Adrenal gland (tissue), 5 donors: ENCODE results near the gene SCP2.

ENCODE experiments used
- POLR2A ChIP-seq, 2 donors: fragments of 450-650 bp; IDR thresholded peaks; one replicate each; pipeline ENCODE4 v1.6.1; 2017; ENCODE audit warnings: antibody characterized with exemption in 2 of 2, mild to moderate bottlenecking in 2 of 2, moderate library complexity in 1 of 2
- TF ChIP-seq, protein P1 (sequence below), 6 experiments: fragments of 450-650 bp in 4 of 6; fragments of 200-600 bp in 2 of 6; sonication (generic) in 1 of 6; IDR thresholded peaks; 1 replicate in 5 of 6; 2 replicates in 1 of 6; pipeline versions ENCODE4 v1.5.1 to v1.8.0; 2016 to 2021; ENCODE audit warnings: antibody characterized with exemption in 6 of 6, mild to moderate bottlenecking in 2 of 6, moderate library complexity in 1 of 6
- donor health status: DM: no; HTN: no; CAD: no.

DNA sequence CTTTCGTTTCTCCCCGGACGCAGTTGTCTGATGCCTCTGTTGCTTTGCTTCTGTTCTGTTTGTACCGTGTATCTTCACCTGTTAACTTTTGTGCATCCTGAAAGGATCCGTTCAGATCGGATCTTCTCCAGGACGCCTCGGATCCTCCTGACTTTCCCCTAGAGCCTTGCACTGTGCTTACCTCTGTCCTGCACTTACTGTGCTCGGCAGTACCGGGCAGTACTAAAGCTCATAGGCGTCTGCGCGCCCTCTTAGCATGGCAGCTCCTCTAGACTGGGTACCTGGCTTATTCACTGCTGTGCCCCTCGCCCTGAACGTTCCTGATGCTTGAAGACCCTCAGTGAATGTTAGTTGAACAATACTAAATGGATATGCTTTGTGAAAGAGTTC lies 934 bp downstream of the SCP2 start:
- TF ChIP-seq, protein P1, sequence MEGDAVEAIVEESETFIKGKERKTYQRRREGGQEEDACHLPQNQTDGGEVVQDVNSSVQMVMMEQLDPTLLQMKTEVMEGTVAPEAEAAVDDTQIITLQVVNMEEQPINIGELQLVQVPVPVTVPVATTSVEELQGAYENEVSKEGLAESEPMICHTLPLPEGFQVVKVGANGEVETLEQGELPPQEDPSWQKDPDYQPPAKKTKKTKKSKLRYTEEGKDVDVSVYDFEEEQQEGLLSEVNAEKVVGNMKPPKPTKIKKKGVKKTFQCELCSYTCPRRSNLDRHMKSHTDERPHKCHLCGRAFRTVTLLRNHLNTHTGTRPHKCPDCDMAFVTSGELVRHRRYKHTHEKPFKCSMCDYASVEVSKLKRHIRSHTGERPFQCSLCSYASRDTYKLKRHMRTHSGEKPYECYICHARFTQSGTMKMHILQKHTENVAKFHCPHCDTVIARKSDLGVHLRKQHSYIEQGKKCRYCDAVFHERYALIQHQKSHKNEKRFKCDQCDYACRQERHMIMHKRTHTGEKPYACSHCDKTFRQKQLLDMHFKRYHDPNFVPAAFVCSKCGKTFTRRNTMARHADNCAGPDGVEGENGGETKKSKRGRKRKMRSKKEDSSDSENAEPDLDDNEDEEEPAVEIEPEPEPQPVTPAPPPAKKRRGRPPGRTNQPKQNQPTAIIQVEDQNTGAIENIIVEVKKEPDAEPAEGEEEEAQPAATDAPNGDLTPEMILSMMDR (IDR thresholded peaks at IDR 0.05), result no peak
- TF ChIP-seq POLR2A (IDR thresholded peaks at IDR 0.05), result no peak
